Astrocyte (in vitro differentiated cells and primary cell): ENCODE data around the gene RAB11B. TPM values are rescaled to one million over a fixed set of nuclear protein-coding genes. Genes with fewer than 3 reads are reported as not detected.

Experiments
- DNase-seq: peaks from one replicate; pipeline ENCODE4 v3.0.0-alpha.2; 2010; ENCODE audit warnings: low read depth
- FAIRE-seq: peaks from 2 replicates; lab custom pipeline; 2011; peaks lifted over from hg19 to GRCh38; lab: Jason Lieb, UNC
- H2AFZ ChIP-seq: 2 replicates; pipeline ENCODE4 v1.6.0; 2012; ENCODE audit warnings: low read depth, low read length, inconsistent platforms
- H3K27ac ChIP-seq: 2 replicates; pipeline ENCODE4 v1.5.1; 2011; ENCODE audit warnings: low read depth, low read length, inconsistent platforms
- H3K27me3 ChIP-seq: 2 replicates; pipeline ENCODE4 v1.6.0; 2011; ENCODE audit warnings: low read length, inconsistent platforms; ENCODE audit not compliant: insufficient read depth
- H3K36me3 ChIP-seq: 2 replicates; pipeline ENCODE4 v1.5.1; 2011; ENCODE audit warnings: low read length, inconsistent platforms; ENCODE audit not compliant: insufficient read depth
- H3K4me1 ChIP-seq: 2 replicates; pipeline ENCODE4 v1.5.1; 2011; ENCODE audit warnings: low read length, inconsistent platforms; ENCODE audit not compliant: insufficient read depth
- H3K4me2 ChIP-seq: 2 replicates; pipeline ENCODE4 v1.6.0; 2012; ENCODE audit warnings: low read length, inconsistent platforms
- H3K4me3 ChIP-seq: 2 replicates; pipeline ENCODE4 v1.5.1; 2011; ENCODE audit warnings: low read depth, mild to moderate bottlenecking, low read length, inconsistent platforms; ENCODE audit not compliant: insufficient read depth
- H3K79me2 ChIP-seq: 2 replicates; pipeline ENCODE4 v1.6.0; 2012; ENCODE audit warnings: mild to moderate bottlenecking, low read length, inconsistent platforms; ENCODE audit not compliant: insufficient read depth
- H3K9ac ChIP-seq: 2 replicates; pipeline ENCODE4 v1.6.0; 2012; ENCODE audit warnings: mild to moderate bottlenecking, low read length, inconsistent platforms
- H3K9me3 ChIP-seq: 2 replicates; pipeline ENCODE4 v1.5.1; 2012; ENCODE audit warnings: low read depth, mild to moderate bottlenecking, low read length, inconsistent platforms; ENCODE audit not compliant: insufficient read depth
- H4K20me1 ChIP-seq: 2 replicates; pipeline ENCODE4 v1.6.0; 2012; ENCODE audit warnings: low read length, inconsistent platforms; ENCODE audit not compliant: insufficient read depth
- H3K27ac Mint-ChIP-seq: one replicate; pipeline ENCODE4 v1.8.0; 2021; ENCODE audit warnings: mild to moderate bottlenecking, mixed read lengths; ENCODE audit not compliant: unreplicated experiment
- H3K27me3 Mint-ChIP-seq: one replicate; pipeline ENCODE4 v1.8.0; 2021; ENCODE audit warnings: low read depth, mixed read lengths; ENCODE audit not compliant: unreplicated experiment
- H3K36me3 Mint-ChIP-seq: one replicate; pipeline ENCODE4 v1.8.0; 2021; ENCODE audit warnings: low read depth, mixed read lengths; ENCODE audit not compliant: unreplicated experiment
- H3K4me1 Mint-ChIP-seq: one replicate; pipeline ENCODE4 v1.8.0; 2021; ENCODE audit warnings: low read depth, mixed read lengths; ENCODE audit not compliant: unreplicated experiment
- H3K4me3 Mint-ChIP-seq: one replicate; pipeline ENCODE4 v1.8.0; 2021; ENCODE audit warnings: mild to moderate bottlenecking, moderate library complexity, mixed read lengths; ENCODE audit not compliant: unreplicated experiment
- H3K9me3 Mint-ChIP-seq: one replicate; pipeline ENCODE4 v1.8.0; 2021; ENCODE audit warnings: mild to moderate bottlenecking, mixed read lengths; ENCODE audit not compliant: unreplicated experiment
- CTCF ChIP-seq: IDR thresholded peaks from 2 replicates; pipeline ENCODE4 v1.5.1; 2011; ENCODE audit warnings: low read depth, mild to moderate bottlenecking, inconsistent platforms, low read length, moderate library complexity; ENCODE audit not compliant: insufficient read depth
- EZH2 ChIP-seq: IDR thresholded peaks from 2 replicates; pipeline ENCODE4 v1.6.1; 2012; ENCODE audit warnings: mild to moderate bottlenecking, low read length, inconsistent platforms; ENCODE audit not compliant: insufficient read depth
- total RNA-seq: library from RNA; stranded (reverse); gene quantifications from 2 replicates; pipeline ENCODE4 v1.2.1, GENCODE V29; 2021

RAB11B gene
- total RNA-seq, 1 donor from 2014 or later = 85.2 TPM

GRCh38 chr19:8397271-8397670, 7.1 kb downstream of the RAB11B start:
- Mint-ChIP-seq H3K27ac (peak overlapping the region; percentile 44), H3K9me3 (peaks cover 3% of the 10 kb centered on the region), H3K4me1 (peaks cover 17% of the 10 kb centered on the region), H3K4me3 (no peak overlapping the region), H3K27me3 (no peaks in the 10 kb centered on the region), H3K36me3 (no peaks in the 10 kb centered on the region)
- H3K4me3 ChIP-seq = no peak overlapping the region
- no peak overlapping the region for H2AFZ ChIP-seq
- peaks cover under 1% of the 10 kb centered on the region for H3K36me3 ChIP-seq
- FAIRE-seq (no peak), DNase-seq (no peak)
- no peak for TF ChIP-seq EZH2
- no peak for TF ChIP-seq CTCF
- peaks cover 74% of the 10 kb centered on the region for H3K79me2 ChIP-seq
- H3K9me3 ChIP-seq = no peaks in the 10 kb centered on the region
- H3K9ac ChIP-seq = peak overlapping the region; percentile 28
- no peaks in the 10 kb centered on the region for H3K27me3 ChIP-seq
- H4K20me1 ChIP-seq = peaks cover 78% of the 10 kb centered on the region
- no peak overlapping the region for H3K4me2 ChIP-seq
- peaks cover 9% of the 10 kb centered on the region for H3K4me1 ChIP-seq
- H3K27ac ChIP-seq = no peak overlapping the region

GRCh38 chr19:8397746-8398310, 7.7 kb downstream of the RAB11B start:
- Histone ChIP-seq H3K4me1 (peaks cover 9% of the 10 kb centered on the region), H3K4me2 (no peak overlapping the region), H3K27ac (no peak overlapping the region), H2AFZ (no peak overlapping the region), H3K4me3 (no peak overlapping the region), H4K20me1 (peaks cover 75% of the 10 kb centered on the region), H3K79me2 (peaks cover 68% of the 10 kb centered on the region), H3K27me3 (no peaks in the 10 kb centered on the region), H3K36me3 (peaks cover 3% of the 10 kb centered on the region), H3K9me3 (no peaks in the 10 kb centered on the region), H3K9ac (no peak overlapping the region)
- H3K9me3 Mint-ChIP-seq = peaks cover 3% of the 10 kb centered on the region
- peaks cover 16% of the 10 kb centered on the region for H3K4me1 Mint-ChIP-seq
- H3K27ac Mint-ChIP-seq = no peak overlapping the region
- no peak overlapping the region for H3K4me3 Mint-ChIP-seq
- no peaks in the 10 kb centered on the region for H3K36me3 Mint-ChIP-seq
- no peak for DNase-seq
- no peak for TF ChIP-seq EZH2
- no peak for TF ChIP-seq CTCF
- FAIRE-seq = no peak
- no peaks in the 10 kb centered on the region for H3K27me3 Mint-ChIP-seq

GRCh38 chr19:8398311-8398771, 8.2 kb downstream of the RAB11B start:
- Mint-ChIP-seq H3K4me3 (no peak overlapping the region), H3K27me3 (no peaks in the 10 kb centered on the region), H3K27ac (no peak overlapping the region), H3K4me1 (peaks cover 16% of the 10 kb centered on the region), H3K36me3 (no peaks in the 10 kb centered on the region), H3K9me3 (peaks cover 3% of the 10 kb centered on the region)
- H3K27me3 ChIP-seq = no peaks in the 10 kb centered on the region
- peaks cover 3% of the 10 kb centered on the region for H3K36me3 ChIP-seq
- no peak overlapping the region for H3K9ac ChIP-seq
- peaks cover 70% of the 10 kb centered on the region for H4K20me1 ChIP-seq
- H2AFZ ChIP-seq = no peak overlapping the region
- no peak overlapping the region for H3K27ac ChIP-seq
- TF ChIP-seq EZH2 (no peak), CTCF (no peak)
- no peak overlapping the region for H3K4me3 ChIP-seq
- peaks cover 63% of the 10 kb centered on the region for H3K79me2 ChIP-seq
- no peak for DNase-seq
- no peaks in the 10 kb centered on the region for H3K9me3 ChIP-seq
- peaks cover 9% of the 10 kb centered on the region for H3K4me1 ChIP-seq
- no peak overlapping the region for H3K4me2 ChIP-seq
- FAIRE-seq = no peak
